Upper lobe of left lung (tissue), 6 donors: ENCODE measurements around the gene ABCB11. TPM values are rescaled to one million over a fixed set of nuclear protein-coding genes. Genes with fewer than 3 reads are reported as not detected.
"Not testable (repeated sequence)": the region's sequence is repeated elsewhere in the genome, so short reads cannot be mapped to it uniquely, and the experiment has no call there.

Source experiments
- ATAC-seq, 2 donors: fragments of 200-7000 bp; cut with Tn5 transposase; one replicate each; pipeline ENCODE4 v1.9.1; 2022; ENCODE audit warnings: mild to moderate bottlenecking in 2 of 2, moderate library complexity in 2 of 2; ENCODE audit not compliant: low FRiP score in 2 of 2
- DNase-seq, 2 donors: peaks; one replicate each; pipeline ENCODE4 v3.0.0-alpha.2; 2019 to 2020
- H3K27ac ChIP-seq, 4 donors: fragments of 200-600 bp; sonication (generic); one replicate each; pipeline ENCODE4 v1.5.1; 2016 to 2019
- H3K27me3 ChIP-seq, 4 donors: fragments of 200-600 bp; sonication (generic); one replicate each; pipeline ENCODE4 v1.5.1; 2017 to 2019
- H3K36me3 ChIP-seq, 4 donors: fragments of 200-600 bp; sonication (generic); one replicate each; pipeline ENCODE4 v1.5.1; 2016 to 2019
- H3K4me1 ChIP-seq, 4 donors: fragments of 200-600 bp; sonication (generic); one replicate each; pipeline ENCODE4 v1.5.1; 2018 to 2019
- H3K4me3 ChIP-seq, 4 donors: fragments of 200-600 bp; sonication (generic); one replicate each; pipeline ENCODE4 v1.5.1; 2017 to 2019; ENCODE audit warnings: mild to moderate bottlenecking in 2 of 4, moderate library complexity in 1 of 4
- H3K9me3 ChIP-seq, 4 donors: fragments of 200-600 bp; sonication (generic); one replicate each; pipeline ENCODE4 v1.5.1; 2018 to 2019
- CTCF ChIP-seq, 6 experiments: fragments of 450-650 bp in 4 of 6; fragments of 200-600 bp in 2 of 6; sonication (generic) in 2 of 6; IDR thresholded peaks; one replicate each; pipeline ENCODE4 v1.5.1; 2016 to 2019; ENCODE audit warnings: antibody characterized with exemption in 6 of 6
- EP300 ChIP-seq, 4 donors: sonication (generic); formaldehyde crosslinking; IDR thresholded peaks; one replicate each; pipeline ENCODE4 v1.5.1; 2017; ENCODE audit warnings: antibody characterized with exemption in 4 of 4, control low read depth in 2 of 4
- POLR2A ChIP-seq, 4 donors: fragments of 450-650 bp; IDR thresholded peaks; one replicate each; pipeline ENCODE4 v1.5.1; 2016 to 2017; ENCODE audit warnings: antibody characterized with exemption in 4 of 4, mild to moderate bottlenecking in 2 of 4
- POLR2AphosphoS5 ChIP-seq, 2 donors: sonication (generic); formaldehyde crosslinking; IDR thresholded peaks; one replicate each; pipeline ENCODE4 v1.5.1; 2017; ENCODE audit warnings: antibody characterized with exemption in 2 of 2
- WGBS, 2 donors: methylation state at CpG; one replicate each; pipeline ENCODE4 v1.1.5; 2017 to 2018; 5-methylcytosine and 5-hydroxymethylcytosine counted together
- total RNA-seq, 6 donors: library from RNA; depleted of rRNA in 4 of 6; stranded (reverse); fragments of >200 nt in 4 of 6; gene quantifications; one replicate each; pipeline versions ENCODE4 v1.1.0 to v1.2.1, GENCODE V29; 2016 to 2021
- donor health status: DM: no; HTN: no; CAD: no; lungs with moderate emphysema.
- donor health status: DM: no; HTN: yes; CAD: no; lungs with severe emphysema.

ABCB11 gene
- total RNA-seq, 6 donors from 2014 or later = 0.03 to 3.6 TPM; not detected in 4

- Histone ChIP-seq H3K27ac (no peak overlapping the region), H3K4me1 (peaks cover 0 to 12% (median 5%) of the 10 kb centered on the region in 4 donors), H3K9me3 (no peaks in the 10 kb centered on the region), H3K4me3 (peak overlapping the region in 3 of 4 donors; percentile 47 to 61 (median 57)), H3K27me3 (no peaks in the 10 kb centered on the region), H3K36me3 (no peaks in the 10 kb centered on the region)
- TF ChIP-seq POLR2A (IDR thresholded peaks at IDR 0.05) = no peak
- TF ChIP-seq CTCF (IDR thresholded peaks at IDR 0.05) = no peak
- no peak for TF ChIP-seq POLR2AphosphoS5 (IDR thresholded peaks at IDR 0.05)
- no peak for TF ChIP-seq EP300 (IDR thresholded peaks at IDR 0.05)
- peak in 1 of 2 donors; percentile 16 for ATAC-seq
- DNase-seq = no peak
- 50 to 53% methylated on average over 3 of the region's 3 CpGs for WGBS, 2 donors
Measured at GRCh38 chr2:168889635-168890005, 141.5 kb downstream of the ABCB11 start.

DNA sequence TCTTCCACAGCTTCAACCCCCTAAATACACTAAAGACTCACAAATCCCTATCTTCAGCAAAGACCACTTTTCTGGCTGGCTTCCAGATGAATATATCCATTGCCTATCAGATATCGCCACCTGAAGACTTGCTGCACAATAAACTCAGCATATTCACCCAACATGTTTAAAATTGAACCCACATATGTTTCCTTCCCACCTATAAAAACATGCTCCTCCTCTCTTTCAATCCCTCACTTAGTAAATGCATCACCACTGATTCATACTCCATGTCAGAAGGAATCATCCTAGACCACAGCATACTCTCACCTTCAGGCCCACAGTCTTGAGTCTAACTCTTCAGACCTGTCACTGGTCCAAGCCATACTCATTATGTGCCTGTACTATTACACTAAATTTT, 146.1 kb downstream of the ABCB11 start:
- ATAC-seq (no peak), DNase-seq (no peak)
- Histone ChIP-seq H3K27me3 (no peaks in the 10 kb centered on the region), H3K27ac (no peak overlapping the region), H3K36me3 (no peaks in the 10 kb centered on the region), H3K4me1 (peaks cover 0 to 5% (median 3%) of the 10 kb centered on the region in 4 donors), H3K4me3 (no peak overlapping the region), H3K9me3 (no peaks in the 10 kb centered on the region)
- TF ChIP-seq POLR2AphosphoS5 (IDR thresholded peaks at IDR 0.05) (no peak), POLR2A (IDR thresholded peaks at IDR 0.05) (no peak), EP300 (IDR thresholded peaks at IDR 0.05) (no peak), CTCF (IDR thresholded peaks at IDR 0.05) (no peak)
- WGBS, 2 donors = 96 to 100% methylated on average over 1 of the region's 1 CpG

DNA sequence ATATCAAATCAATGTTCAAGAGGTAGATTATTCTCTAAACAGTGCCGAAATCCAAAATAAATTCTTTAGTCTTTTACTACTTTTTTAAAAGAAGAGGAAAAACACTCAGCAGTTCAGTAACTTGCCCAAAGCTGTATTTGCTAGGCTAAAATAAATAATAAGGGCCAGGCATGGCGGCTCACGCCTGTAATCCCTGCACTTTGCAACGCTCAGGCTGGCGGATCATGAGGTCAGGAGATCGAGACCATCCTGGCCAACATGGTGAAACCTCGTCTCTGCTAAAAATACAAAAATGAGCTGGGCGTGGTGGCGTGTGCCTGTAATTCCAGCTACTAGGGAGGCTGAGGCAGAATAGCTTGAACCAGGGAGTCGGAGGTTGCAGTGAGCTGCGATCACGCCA, 149.0 kb downstream of the ABCB11 start:
- H3K4me1 ChIP-seq, H3K4me3 ChIP-seq, DNase-seq, ATAC-seq, H3K27me3 ChIP-seq, H3K27ac ChIP-seq, H3K9me3 ChIP-seq, H3K36me3 ChIP-seq: not testable (repeated sequence)
- whole genome bisulfite sequencing, 2 donors = 95 to 96% methylated on average over 12 of the region's 12 CpGs

- Histone ChIP-seq H3K4me1 (no peaks in the 10 kb centered on the region), H3K27me3 (no peaks in the 10 kb centered on the region), H3K36me3 (no peaks in the 10 kb centered on the region), H3K4me3 (no peak overlapping the region), H3K9me3 (no peaks in the 10 kb centered on the region), H3K27ac (no peak overlapping the region)
- 86 to 87% methylated on average over 6 of the region's 6 CpGs for WGBS, 2 donors
- DNase-seq (no peak), ATAC-seq (no peak)
- TF ChIP-seq POLR2A (IDR thresholded peaks at IDR 0.05) = no peak
- TF ChIP-seq CTCF (IDR thresholded peaks at IDR 0.05) = no peak
- TF ChIP-seq POLR2AphosphoS5 (IDR thresholded peaks at IDR 0.05) = no peak
- TF ChIP-seq EP300 (IDR thresholded peaks at IDR 0.05) = no peak
Measured at GRCh38 chr2:168874368-168875054, 156.6 kb downstream of the ABCB11 start.

- not testable (repeated sequence) for DNase-seq, H3K27ac ChIP-seq, H3K4me3 ChIP-seq
Measured at GRCh38 chr2:168870824-168871223, 160.3 kb downstream of the ABCB11 start.

More at GRCh38 chr2:168870824-168871223, 160.3 kb downstream of the ABCB11 start:
- WGBS, 2 donors = 95 to 96% methylated on average over 4 of the region's 4 CpGs
- H3K27me3 ChIP-seq, ATAC-seq, H3K9me3 ChIP-seq, H3K4me1 ChIP-seq, H3K36me3 ChIP-seq: not testable (repeated sequence)

Other genes with a start within 250 kb of the ABCB11 start
- gene NOSTRIN, start 228.7 kb downstream of the ABCB11 start, total RNA-seq = 100 to 1,000 TPM in 1 of 6 donors, 10 to 100 TPM in 5; 33.5 to 110 (median 39.6) TPM
- gene SPC25, start 140.9 kb downstream of the ABCB11 start, total RNA-seq = 1 to 10 TPM in 4 of 6 donors, under 1 TPM in 1, not detected in 1; 0.63 to 5.9 (median 1.3) TPM
- gene G6PC2, start 130.0 kb downstream of the ABCB11 start, total RNA-seq = not detected
- 10 to 100 TPM in 1 of 6 donors, 1 to 10 TPM in 5; 2.1 to 24.2 (median 4.6) TPM for gene DHRS9, start 38.2 kb upstream of the ABCB11 start, total RNA-seq